Measurements from ENCODE around the gene FADS1. TPM values are rescaled to one million over a fixed set of nuclear protein-coding genes. Genes with fewer than 3 reads are reported as not detected.

FADS1 gene
- total RNA-seq, 1 donor from 2014 or later: 92.3 TPM

GRCh38 chr11:61828379-61828628 lies 11.5 kb upstream of the FADS1 start:
- Mint-ChIP-seq H3K27ac (peak overlapping the region; percentile 96), H3K4me1 (ENCODE audit: low read depth) (peaks cover 55% of the 10 kb centered on the region), H3K9me3 (no peaks in the 10 kb centered on the region), H3K27me3 (ENCODE audit: insufficient read depth) (no peaks in the 10 kb centered on the region), H3K4me3 (peak overlapping the region; percentile 93), H3K36me3 (ENCODE audit: low read depth) (peaks cover 7% of the 10 kb centered on the region)
- DNase-seq (ENCODE audit: low spot score): no peak
- intact Hi-C loops (cut with micrococcal nuclease): loop anchor here (1.0 to 5.0 kb wide), 3 partner anchors 138 to 1014 kb away; partner anchors contain the start of gene FTH1

DNA sequence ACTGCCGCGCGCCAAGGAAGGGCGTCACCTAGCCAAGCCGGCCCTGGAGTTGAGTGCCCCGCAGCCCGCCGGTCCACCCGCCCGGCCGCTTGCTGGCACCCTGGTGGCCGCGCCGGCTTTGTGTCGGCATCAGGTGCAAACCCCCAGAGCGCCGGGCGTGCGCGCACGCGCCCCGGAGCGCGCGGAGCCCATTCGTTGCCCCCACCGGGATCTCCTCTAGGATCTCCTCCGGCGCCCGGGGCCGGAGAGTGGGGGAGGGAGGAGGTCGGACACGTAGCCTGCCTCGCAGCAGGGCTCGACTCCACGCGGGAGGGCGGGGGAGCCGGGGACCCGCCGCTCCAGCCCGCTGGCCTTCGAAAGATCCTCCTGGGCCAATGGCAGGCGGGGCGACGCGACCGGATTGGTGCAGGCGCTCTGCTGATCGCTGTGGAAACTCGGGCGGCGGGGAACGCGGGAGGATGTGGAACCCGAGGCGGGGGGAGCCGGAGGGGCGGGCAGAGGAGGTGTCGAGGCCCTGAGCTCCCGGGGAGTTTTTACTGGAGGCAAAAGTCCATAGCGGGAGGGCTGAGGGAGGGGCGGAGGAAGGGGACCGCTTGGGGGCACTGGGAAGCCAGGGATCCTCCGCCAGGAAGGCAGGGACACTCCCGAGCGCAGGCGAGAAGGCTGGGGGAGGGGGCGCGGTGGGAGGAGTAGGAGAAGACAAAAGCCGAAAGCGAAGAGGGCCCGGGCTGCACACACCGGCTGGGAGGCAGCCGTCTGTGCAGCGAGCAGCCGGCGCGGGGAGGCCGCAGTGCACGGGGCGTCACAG lies 11.0 kb upstream of the FADS1 start, which contains the start of gene FADS2:
Gene FADS2 (plus strand): TSS at position 730 of the 808 bp plus-strand sequence. CDS start 91 bp downstream, outside the sequence.
- peak; percentile 91 for DNase-seq (ENCODE audit: low spot score)
- H3K27ac Mint-ChIP-seq: peak within 1 kb of the TSS; percentile 96
- peak within 1 kb of the TSS; percentile 93 for H3K4me3 Mint-ChIP-seq
- peaks cover 7% of the 10 kb centered on the region for H3K36me3 Mint-ChIP-seq (ENCODE audit: low read depth)
- H3K9me3 Mint-ChIP-seq: no peaks in the 10 kb centered on the region
- intact Hi-C loops (cut with micrococcal nuclease): loop anchor here (1.0 to 5.0 kb wide), 6 partner anchors 10 to 1015 kb away; partner anchors contain the start of genes FADS1, FADS3, FEN1 and FTH1
- peaks cover 50% of the 10 kb centered on the region for H3K4me1 Mint-ChIP-seq (ENCODE audit: low read depth)
- H3K27me3 Mint-ChIP-seq (ENCODE audit: insufficient read depth): no peaks in the 10 kb centered on the region

DNA sequence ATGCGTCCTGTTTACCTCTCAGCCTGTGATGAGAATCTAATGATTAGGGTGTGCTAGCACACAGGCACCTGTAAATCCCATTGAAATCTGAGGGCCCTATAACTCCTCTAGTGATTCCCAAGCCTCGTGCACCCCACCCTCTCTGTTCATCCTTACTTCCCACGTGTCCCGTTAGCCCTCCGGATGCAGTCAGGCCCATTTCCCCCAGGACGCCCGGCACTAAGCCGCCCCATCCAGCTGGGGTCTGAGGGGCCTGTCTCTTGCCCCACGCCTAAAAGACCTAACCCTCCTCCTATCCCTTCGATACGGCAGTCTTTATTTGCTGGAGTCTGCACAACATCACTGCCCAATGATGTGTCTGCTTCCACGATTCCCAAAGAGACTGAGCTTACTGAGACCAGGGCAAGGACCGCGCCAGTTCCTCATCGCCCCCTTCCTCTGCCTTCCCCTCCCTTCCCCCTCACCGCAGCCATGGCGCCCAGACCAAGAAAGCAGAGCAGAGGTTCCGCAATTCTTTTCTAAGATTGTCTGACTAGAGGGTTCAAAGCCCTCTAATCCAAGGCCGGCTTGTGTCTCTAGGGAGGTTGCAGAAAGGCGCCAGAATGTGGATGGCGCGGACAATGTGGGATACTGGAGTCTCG lies 10.2 kb upstream of the FADS1 start:
- Mint-ChIP-seq H3K4me3 (peak overlapping the region; percentile 93), H3K4me1 (ENCODE audit: low read depth) (peaks cover 42% of the 10 kb centered on the region), H3K9me3 (no peaks in the 10 kb centered on the region), H3K27ac (peak overlapping the region; percentile 91), H3K27me3 (ENCODE audit: insufficient read depth) (no peaks in the 10 kb centered on the region), H3K36me3 (ENCODE audit: low read depth) (peaks cover 7% of the 10 kb centered on the region)
- intact Hi-C loops (cut with micrococcal nuclease): loop anchor here (1.0 to 5.0 kb wide), 4 partner anchors 10 to 1015 kb away; partner anchors contain the start of genes FADS1, FADS3, FEN1 and TMEM258
- no peak for DNase-seq (ENCODE audit: low spot score)

DNA sequence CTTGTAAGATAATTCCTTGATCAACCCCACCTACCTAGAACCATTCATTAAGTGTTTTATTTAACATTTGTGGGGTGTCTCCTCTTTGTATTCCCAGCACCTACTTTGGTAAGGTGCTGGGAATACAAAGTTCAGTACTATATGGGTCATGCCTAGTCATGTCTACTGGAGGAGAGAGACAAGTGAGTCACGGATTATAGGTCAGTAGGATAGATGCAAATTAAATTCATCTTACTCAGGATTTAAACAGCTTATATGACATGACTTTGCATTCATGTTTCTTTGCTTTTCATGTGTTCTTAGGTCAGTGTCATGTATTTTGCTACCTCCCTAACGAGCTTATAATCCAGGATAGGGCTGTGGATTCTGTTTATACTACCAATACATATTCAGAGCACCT lies 3.4 kb upstream of the FADS1 start:
- H3K9me3 Mint-ChIP-seq: no peaks in the 10 kb centered on the region
- no peak for DNase-seq (ENCODE audit: low spot score)
- H3K27ac Mint-ChIP-seq: no peak overlapping the region
- no peaks in the 10 kb centered on the region for H3K27me3 Mint-ChIP-seq (ENCODE audit: insufficient read depth)
- peaks cover 2% of the 10 kb centered on the region for H3K36me3 Mint-ChIP-seq (ENCODE audit: low read depth)
- peaks cover 2% of the 10 kb centered on the region for H3K4me1 Mint-ChIP-seq (ENCODE audit: low read depth)
- intact Hi-C loops (cut with micrococcal nuclease): no loop called here
- H3K4me3 Mint-ChIP-seq: no peak overlapping the region

DNA sequence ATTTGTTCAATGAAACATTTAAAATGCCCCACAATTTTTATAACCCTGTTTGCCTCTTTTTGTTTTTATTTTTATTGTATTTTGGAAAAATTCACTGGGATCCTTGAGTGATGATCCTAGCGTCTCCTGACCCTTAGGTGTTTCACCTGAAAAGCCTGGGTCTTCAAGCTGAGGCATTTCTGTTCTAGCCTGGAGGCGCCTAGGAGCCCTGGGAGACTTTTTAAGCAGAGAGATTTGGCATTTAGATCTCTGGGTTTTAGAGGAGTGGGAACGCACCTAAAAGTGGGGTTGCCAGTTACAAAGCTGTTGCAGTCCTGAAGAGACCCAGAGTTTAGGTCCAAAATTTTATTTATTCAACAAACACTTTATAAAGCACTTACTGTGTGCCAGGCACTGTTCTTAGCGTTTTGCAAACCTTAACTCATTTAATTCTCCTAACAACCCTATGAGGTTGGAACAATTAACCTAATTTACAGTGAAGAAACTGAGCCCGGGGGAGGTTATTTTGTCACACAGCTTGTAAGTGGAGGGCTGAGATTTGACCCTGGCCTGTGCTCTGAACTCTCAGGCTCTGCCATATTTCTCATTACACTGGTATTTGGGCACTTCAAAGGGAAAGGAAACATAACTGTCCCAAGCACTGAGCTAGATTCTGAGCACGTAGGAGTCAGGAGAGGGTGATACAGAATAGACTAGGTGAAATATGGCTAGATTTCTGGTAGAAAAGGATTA lies 834 bp upstream of the FADS1 start:
- Mint-ChIP-seq H3K9me3 (no peaks in the 10 kb centered on the region), H3K27me3 (ENCODE audit: insufficient read depth) (no peaks in the 10 kb centered on the region), H3K4me1 (ENCODE audit: low read depth) (peaks cover 16% of the 10 kb centered on the region), H3K27ac (peak overlapping the region; percentile 36), H3K36me3 (ENCODE audit: low read depth) (peaks cover 18% of the 10 kb centered on the region), H3K4me3 (peak overlapping the region; percentile 85)
- intact Hi-C loops (cut with micrococcal nuclease): loop anchor here (1.0 to 5.0 kb wide), 4 partner anchors 10 to 840 kb away; partner anchors contain the start of genes FTH1 and LRRC10B
- DNase-seq (ENCODE audit: low spot score): no peak

DNA sequence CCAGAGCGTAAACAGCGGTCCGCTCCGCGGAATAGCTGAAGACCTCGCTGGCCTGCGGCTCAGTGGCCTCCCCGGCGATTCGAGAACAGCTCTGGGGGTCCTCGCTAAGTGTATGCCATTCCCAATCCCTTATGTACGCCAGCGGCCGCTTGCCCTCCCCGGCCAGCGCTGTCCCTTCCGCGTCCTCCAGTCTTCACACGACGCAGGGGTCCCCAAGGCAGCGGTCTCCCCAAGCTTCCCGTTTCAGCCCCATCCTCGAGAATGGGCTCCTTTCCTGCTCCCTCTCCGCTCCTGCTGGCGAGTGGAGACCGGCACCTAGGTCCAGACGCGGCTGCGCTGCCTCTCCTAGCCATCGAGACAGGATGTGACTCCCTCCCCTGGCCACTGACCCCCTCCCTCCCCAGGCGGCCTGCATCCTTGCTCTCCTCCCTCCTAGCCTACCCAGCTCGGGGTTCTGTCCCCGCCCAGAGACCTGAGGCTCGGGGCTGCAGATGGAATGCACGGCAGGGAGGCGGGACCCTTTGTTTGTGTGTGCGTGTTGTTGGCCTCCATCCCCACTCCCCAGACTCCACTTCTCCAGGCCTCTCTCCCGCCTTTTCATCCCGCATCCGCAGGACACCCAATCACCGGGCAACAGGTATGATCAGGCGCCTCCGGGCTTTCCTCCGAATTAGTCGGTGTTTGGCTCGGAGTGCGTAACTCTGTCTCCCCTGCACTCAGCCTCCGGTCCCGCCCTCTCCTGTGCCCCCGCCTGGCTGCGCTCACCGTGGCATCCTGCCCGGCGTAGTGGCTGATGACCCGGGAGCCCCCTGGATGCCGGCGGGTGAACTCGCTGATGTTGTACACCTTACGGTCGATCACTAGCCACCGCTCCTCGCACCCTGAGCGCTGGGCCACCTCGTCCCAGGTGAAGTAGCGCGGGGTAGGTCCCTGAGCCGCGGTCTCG lies 740 bp downstream of the FADS1 start:
- Mint-ChIP-seq H3K27ac (peak overlapping the region; percentile 97), H3K36me3 (ENCODE audit: low read depth) (peaks cover 27% of the 10 kb centered on the region), H3K4me1 (ENCODE audit: low read depth) (peaks cover 24% of the 10 kb centered on the region), H3K9me3 (no peaks in the 10 kb centered on the region), H3K4me3 (peak overlapping the region; percentile 95), H3K27me3 (ENCODE audit: insufficient read depth) (no peaks in the 10 kb centered on the region)
- DNase-seq (ENCODE audit: low spot score): peak; percentile 58
- intact Hi-C loops (cut with micrococcal nuclease): loop anchor here (1.0 to 5.0 kb wide), 6 partner anchors 18 to 839 kb away; partner anchors contain the start of genes FEN1, FTH1, LRRC10B and TMEM258

DNA sequence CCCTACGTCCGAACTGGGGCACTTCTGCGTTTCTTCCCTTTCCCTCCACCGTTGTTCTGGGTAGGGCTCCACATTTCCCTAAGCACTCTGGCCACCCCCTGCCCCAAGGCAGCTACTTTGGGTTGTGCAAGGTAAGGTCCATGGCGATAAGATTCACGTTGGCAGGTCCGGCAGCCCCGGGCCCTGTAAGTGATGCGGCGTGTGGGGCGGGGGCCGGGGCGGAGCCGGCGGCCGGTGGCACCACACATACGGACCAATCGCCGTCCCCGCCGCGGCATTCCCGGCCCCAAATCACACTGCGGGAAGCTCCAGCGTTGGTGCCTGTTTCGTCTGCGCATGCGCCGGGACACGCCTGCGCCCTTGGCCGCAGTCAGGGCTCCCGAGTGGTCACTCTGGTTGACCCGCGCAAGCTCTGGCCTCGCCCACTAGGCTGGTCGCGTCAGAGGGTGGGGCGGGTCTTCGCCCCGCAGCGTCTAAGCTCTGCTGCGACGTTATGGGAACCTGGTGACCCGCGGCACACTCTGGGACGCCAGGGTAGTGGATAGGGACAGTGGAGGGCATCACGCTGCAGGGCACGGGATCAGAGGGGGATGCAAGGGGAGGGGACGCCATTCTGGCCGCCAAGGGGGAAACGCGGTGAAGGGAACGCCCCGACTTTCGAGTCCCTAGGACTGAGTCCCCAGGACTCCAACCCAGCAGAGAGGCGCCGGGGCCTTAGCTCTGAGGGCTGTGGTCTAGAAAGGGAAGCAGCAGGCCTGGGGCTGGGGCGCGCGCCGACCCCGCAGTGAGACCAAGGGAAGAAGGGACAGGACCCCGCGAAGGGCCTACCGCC lies 1.6 kb downstream of the FADS1 start:
- peak; percentile 79 for DNase-seq (ENCODE audit: low spot score)
- Mint-ChIP-seq H3K27me3 (ENCODE audit: insufficient read depth) (no peaks in the 10 kb centered on the region), H3K9me3 (no peaks in the 10 kb centered on the region), H3K4me1 (ENCODE audit: low read depth) (peaks cover 24% of the 10 kb centered on the region), H3K27ac (peak overlapping the region; percentile 93), H3K36me3 (ENCODE audit: low read depth) (peaks cover 31% of the 10 kb centered on the region), H3K4me3 (peak overlapping the region; percentile 95)
- intact Hi-C loops (cut with micrococcal nuclease): loop anchor here (1.0 to 5.0 kb wide), 5 partner anchors 18 to 838 kb away; partner anchors contain the start of genes FEN1, FTH1, LRRC10B and TMEM258

GRCh38 chr11:61814247-61814957 lies 2.4 kb downstream of the FADS1 start:
- Mint-ChIP-seq H3K4me1 (ENCODE audit: low read depth) (peaks cover 24% of the 10 kb centered on the region), H3K27ac (peak overlapping the region; percentile 93), H3K36me3 (ENCODE audit: low read depth) (peaks cover 37% of the 10 kb centered on the region), H3K9me3 (no peaks in the 10 kb centered on the region), H3K4me3 (peak overlapping the region; percentile 95), H3K27me3 (ENCODE audit: insufficient read depth) (no peaks in the 10 kb centered on the region)
- intact Hi-C loops (cut with micrococcal nuclease): no loop called here
- DNase-seq (ENCODE audit: low spot score): peak; percentile 22

- Mint-ChIP-seq H3K27me3 (ENCODE audit: insufficient read depth) (no peaks in the 10 kb centered on the region), H3K27ac (no peak overlapping the region), H3K36me3 (ENCODE audit: low read depth) (peaks cover 44% of the 10 kb centered on the region), H3K4me1 (ENCODE audit: low read depth) (peaks cover 24% of the 10 kb centered on the region), H3K9me3 (no peaks in the 10 kb centered on the region), H3K4me3 (no peak overlapping the region)
- DNase-seq (ENCODE audit: low spot score): no peak
- intact Hi-C loops (cut with micrococcal nuclease): no loop called here
Measured at GRCh38 chr11:61812736-61813411, 3.9 kb downstream of the FADS1 start.

DNA sequence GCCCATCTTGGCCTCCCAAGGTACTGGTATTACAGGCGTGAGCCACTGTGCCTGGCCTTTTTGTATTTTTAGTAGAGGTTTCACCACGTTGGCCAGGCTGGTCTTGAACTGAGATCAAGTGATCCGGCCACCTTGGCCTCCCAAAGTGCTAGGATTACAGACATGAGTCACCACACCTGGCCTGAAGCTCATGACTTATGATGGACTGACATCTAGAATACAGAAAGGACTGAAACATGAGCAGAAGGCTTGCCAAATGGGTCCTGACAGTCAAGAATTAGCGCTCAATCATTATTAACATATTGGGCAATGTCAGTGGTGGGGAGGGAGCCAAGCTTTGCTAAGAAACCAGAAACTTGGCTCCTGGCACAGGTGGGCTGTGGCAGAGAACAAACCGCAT lies 5.0 kb downstream of the FADS1 start:
- Mint-ChIP-seq H3K9me3 (no peaks in the 10 kb centered on the region), H3K27ac (peak overlapping the region; percentile 23), H3K36me3 (ENCODE audit: low read depth) (peaks cover 53% of the 10 kb centered on the region), H3K27me3 (ENCODE audit: insufficient read depth) (no peaks in the 10 kb centered on the region), H3K4me3 (no peak overlapping the region), H3K4me1 (ENCODE audit: low read depth) (peaks cover 29% of the 10 kb centered on the region)
- DNase-seq (ENCODE audit: low spot score): no peak
- intact Hi-C loops (cut with micrococcal nuclease): no loop called here

Data from activated T-helper 1 cell treated with anti-CD3 and anti-CD28 coated beads, Interleukin-12 subunit alpha, Interleukin-12 subunit beta, Interleukin-2, Interleukin-4 antibody, amounts not matched to agents 30 ng/mL and 10 ng/mL and 1 ng/mL, durations not matched to agents 14 hours and 24 hours and 36 hours (primary cell).